HepG2 (cell line): Measurements from ENCODE around the gene ZDHHC11. TPM values are rescaled to one million over a fixed set of nuclear protein-coding genes. Genes with fewer than 3 reads are reported as not detected.

Source experiments
- GRHL1 ChIP-seq: sonication (generic); formaldehyde crosslinking; conservative IDR thresholded peaks from 2 replicates; pipeline ENCODE4 v1.8.0; 2022; ENCODE audit warnings: missing genetic modification reagents
- HMG20A ChIP-seq: IDR thresholded peaks from 2 replicates; pipeline ENCODE4 v1.6.1; 2016; ENCODE audit warnings: borderline replicate concordance
- ZNF629 ChIP-seq: sonication (generic); formaldehyde crosslinking; conservative IDR thresholded peaks from 2 replicates; pipeline ENCODE4 v1.5.0; 2020; ENCODE audit warnings: missing genetic modification reagents
- polyA plus RNA-seq, 8 experiments: library from polyadenylated mRNA; depleted of rRNA in 3 of 8; stranded (reverse) in 7 of 8; unstranded in 1 of 8; fragments of >200 nt; fragmentation: Illumina TruSeq in 4 of 8; extraction: Trizol in 4 of 8; gene quantifications; 2 replicates each; pipeline versions ENCODE4 v1.2.1 to v1.2.3, GENCODE V29; 2011 to 2016; ENCODE audit warnings: low read depth in 4 of 8, missing spikeins in 1 of 8, mixed read lengths in 1 of 8; ENCODE audit not compliant: insufficient read depth in 1 of 8
- total RNA-seq, 5 experiments: library from RNA; depleted of rRNA; stranded (reverse); fragments of >200 nt; fragmentation: Illumina TruSeq; extraction: Trizol; gene quantifications; 2 replicates each; pipeline ENCODE4 v1.2.3, GENCODE V29; 2016; ENCODE audit warnings: low read depth in 1 of 5
- TF ChIP-seq, protein P1 (sequence below): sonication (generic); formaldehyde crosslinking; IDR thresholded peaks from 2 replicates; pipeline ENCODE4 v1.8.1; 2023; ENCODE audit warnings: mild to moderate bottlenecking, moderate library complexity, missing genetic modification reagents
- TF ChIP-seq, protein P2 (sequence below): sonication (generic); formaldehyde crosslinking; IDR thresholded peaks from 2 replicates; pipeline ENCODE4 v1.5.0; 2020; ENCODE audit warnings: mild to moderate bottlenecking, missing genetic modification reagents, borderline replicate concordance

ZDHHC11 gene
- total and polyA plus RNA-seq, 2 of the 13 experiments (the other 11 are each of a cell fraction or from before 2014, with no cell fraction given), result 2.1 to 4.0 TPM

GRCh38 chr5:821504-821903 lies 29.3 kb downstream of the ZDHHC11 start (continued):
- no peak for TF ChIP-seq GRHL1 (CRISPR knock-in tag)
- TF ChIP-seq HMG20A (CRISPR knock-in tag), result no peak
- TF ChIP-seq, protein P1, sequence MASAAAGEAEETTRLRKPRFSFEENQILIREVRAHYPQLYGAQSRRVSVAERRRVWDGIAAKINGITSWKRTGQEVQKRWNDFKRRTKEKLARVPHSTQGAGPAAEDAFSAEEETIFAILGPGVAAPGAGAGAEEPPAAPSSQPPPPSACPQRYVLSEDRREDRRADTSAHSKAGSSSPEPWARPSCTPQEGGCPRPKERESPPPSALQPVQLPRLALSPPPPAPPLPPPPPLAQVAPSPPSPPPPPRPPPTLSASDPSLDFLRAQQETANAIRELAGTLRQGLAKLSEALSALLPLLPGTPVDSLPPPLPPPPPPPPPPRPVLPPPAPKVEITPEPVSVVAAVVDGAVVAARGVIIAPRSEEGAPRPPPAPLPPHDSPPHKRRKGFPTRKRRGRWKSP (CRISPR knock-in tag), result no peak
- TF ChIP-seq ZNF629, result no peak
- TF ChIP-seq, protein P2, sequence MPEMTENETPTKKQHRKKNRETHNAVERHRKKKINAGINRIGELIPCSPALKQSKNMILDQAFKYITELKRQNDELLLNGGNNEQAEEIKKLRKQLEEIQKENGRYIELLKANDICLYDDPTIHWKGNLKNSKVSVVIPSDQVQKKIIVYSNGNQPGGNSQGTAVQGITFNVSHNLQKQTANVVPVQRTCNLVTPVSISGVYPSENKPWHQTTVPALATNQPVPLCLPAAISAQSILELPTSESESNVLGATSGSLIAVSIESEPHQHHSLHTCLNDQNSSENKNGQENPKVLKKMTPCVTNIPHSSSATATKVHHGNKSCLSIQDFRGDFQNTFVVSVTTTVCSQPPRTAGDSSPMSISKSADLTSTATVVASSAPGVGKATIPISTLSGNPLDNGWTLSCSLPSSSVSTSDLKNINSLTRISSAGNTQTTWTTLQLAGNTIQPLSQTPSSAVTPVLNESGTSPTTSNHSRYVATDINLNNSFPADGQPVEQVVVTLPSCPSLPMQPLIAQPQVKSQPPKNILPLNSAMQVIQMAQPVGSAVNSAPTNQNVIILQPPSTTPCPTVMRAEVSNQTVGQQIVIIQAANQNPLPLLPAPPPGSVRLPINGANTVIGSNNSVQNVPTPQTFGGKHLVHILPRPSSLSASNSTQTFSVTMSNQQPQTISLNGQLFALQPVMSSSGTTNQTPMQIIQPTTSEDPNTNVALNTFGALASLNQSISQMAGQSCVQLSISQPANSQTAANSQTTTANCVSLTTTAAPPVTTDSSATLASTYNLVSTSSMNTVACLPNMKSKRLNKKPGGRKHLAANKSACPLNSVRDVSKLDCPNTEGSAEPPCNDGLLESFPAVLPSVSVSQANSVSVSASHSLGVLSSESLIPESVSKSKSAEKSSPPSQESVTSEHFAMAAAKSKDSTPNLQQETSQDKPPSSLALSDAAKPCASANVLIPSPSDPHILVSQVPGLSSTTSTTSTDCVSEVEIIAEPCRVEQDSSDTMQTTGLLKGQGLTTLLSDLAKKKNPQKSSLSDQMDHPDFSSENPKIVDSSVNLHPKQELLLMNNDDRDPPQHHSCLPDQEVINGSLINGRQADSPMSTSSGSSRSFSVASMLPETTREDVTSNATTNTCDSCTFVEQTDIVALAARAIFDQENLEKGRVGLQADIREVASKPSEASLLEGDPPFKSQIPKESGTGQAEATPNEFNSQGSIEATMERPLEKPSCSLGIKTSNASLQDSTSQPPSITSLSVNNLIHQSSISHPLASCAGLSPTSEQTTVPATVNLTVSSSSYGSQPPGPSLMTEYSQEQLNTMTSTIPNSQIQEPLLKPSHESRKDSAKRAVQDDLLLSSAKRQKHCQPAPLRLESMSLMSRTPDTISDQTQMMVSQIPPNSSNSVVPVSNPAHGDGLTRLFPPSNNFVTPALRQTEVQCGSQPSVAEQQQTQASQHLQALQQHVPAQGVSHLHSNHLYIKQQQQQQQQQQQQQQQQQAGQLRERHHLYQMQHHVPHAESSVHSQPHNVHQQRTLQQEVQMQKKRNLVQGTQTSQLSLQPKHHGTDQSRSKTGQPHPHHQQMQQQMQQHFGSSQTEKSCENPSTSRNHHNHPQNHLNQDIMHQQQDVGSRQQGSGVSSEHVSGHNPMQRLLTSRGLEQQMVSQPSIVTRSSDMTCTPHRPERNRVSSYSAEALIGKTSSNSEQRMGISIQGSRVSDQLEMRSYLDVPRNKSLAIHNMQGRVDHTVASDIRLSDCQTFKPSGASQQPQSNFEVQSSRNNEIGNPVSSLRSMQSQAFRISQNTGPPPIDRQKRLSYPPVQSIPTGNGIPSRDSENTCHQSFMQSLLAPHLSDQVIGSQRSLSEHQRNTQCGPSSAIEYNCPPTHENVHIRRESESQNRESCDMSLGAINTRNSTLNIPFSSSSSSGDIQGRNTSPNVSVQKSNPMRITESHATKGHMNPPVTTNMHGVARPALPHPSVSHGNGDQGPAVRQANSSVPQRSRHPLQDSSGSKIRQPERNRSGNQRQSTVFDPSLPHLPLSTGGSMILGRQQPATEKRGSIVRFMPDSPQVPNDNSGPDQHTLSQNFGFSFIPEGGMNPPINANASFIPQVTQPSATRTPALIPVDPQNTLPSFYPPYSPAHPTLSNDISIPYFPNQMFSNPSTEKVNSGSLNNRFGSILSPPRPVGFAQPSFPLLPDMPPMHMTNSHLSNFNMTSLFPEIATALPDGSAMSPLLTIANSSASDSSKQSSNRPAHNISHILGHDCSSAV (CRISPR knock-in tag), result no peak
